IMR-90 (cell line): Measurements from ENCODE around the gene MOB2. TPM values are rescaled to one million over a fixed set of nuclear protein-coding genes. Genes with fewer than 3 reads are reported as not detected.

Experiments
- ATAC-seq: fragments of 200-7000 bp; cut with Tn5 transposase; 2 replicates; pipeline ENCODE4 v1.9.1; 2020; ENCODE audit warnings: low read depth, mild to moderate bottlenecking, moderate library complexity
- BruUV-seq: library from RNA; stranded (reverse); fragments of 400-500 nt; replicated peaks from 2 replicates; lab custom pipeline; 2021; lab: Mats Ljungman, UMichigan
- CTCF ChIA-PET: fragments of 300-600 bp; formaldehyde crosslinking; extraction: SDS; loops from one replicate; lab custom pipeline; 2021; ENCODE audit warnings: antibody characterized with exemption; lab: Yijun Ruan, JAX
- POLR2A ChIA-PET: fragments of 300-600 bp; sonication (Branson Sonifier 250); formaldehyde crosslinking; loops from one replicate; lab custom pipeline; 2022; ENCODE audit warnings: antibody characterized with exemption; ENCODE audit not compliant: unreplicated experiment; lab: Charles Lee
- DNase-seq: peaks from one replicate; pipeline ENCODE4 v3.0.0; 2013
- H2AFZ ChIP-seq: replicated peaks from 2 replicates; pipeline ENCODE3; 2013; ENCODE audit warnings: low read length, mild to moderate bottlenecking; ENCODE audit not compliant: poor library complexity
- H2AK5ac ChIP-seq: 2 replicates; pipeline ENCODE4 v1.6.1; 2013; ENCODE audit warnings: low read depth, low read length, inconsistent platforms
- H2AK9ac ChIP-seq: replicated peaks from 2 replicates; pipeline ENCODE3; 2013; ENCODE audit warnings: mild to moderate bottlenecking, low read depth, low read length, moderate library complexity; ENCODE audit not compliant: poor library complexity
- H2BK120ac ChIP-seq: 2 replicates; pipeline ENCODE4 v1.6.1; 2013; ENCODE audit warnings: low read depth, low read length, inconsistent platforms
- H2BK15ac ChIP-seq: 3 replicates; pipeline ENCODE4 v1.6.1; 2013; ENCODE audit warnings: low read depth, low read length, inconsistent platforms
- H2BK20ac ChIP-seq: 2 replicates; pipeline ENCODE4 v1.6.1; 2013; ENCODE audit warnings: low read depth, mild to moderate bottlenecking, inconsistent platforms, low read length, moderate library complexity
- H2BK5ac ChIP-seq: 2 replicates; pipeline ENCODE4 v1.6.1; 2013; ENCODE audit warnings: mild to moderate bottlenecking, low read depth, low read length, inconsistent platforms; ENCODE audit not compliant: poor library complexity, severe bottlenecking
- H3K14ac ChIP-seq: replicated peaks from 2 replicates; pipeline ENCODE4 v1.6.1; 2013; ENCODE audit warnings: low read depth, low read length, inconsistent platforms
- H3K18ac ChIP-seq: 2 replicates; pipeline ENCODE4 v1.6.1; 2013; ENCODE audit warnings: low read depth, low read length, control low read depth
- H3K23ac ChIP-seq: 2 replicates; pipeline ENCODE4 v1.6.1; 2013; ENCODE audit warnings: low read depth, low read length, inconsistent platforms
- H3K27ac ChIP-seq: 2 replicates; pipeline ENCODE4 v1.5.1; 2013; ENCODE audit warnings: mild to moderate bottlenecking, control low read depth, low read length; ENCODE audit not compliant: insufficient read depth
- H3K27me3 ChIP-seq: 2 replicates; pipeline ENCODE4 v1.6.1; 2013; ENCODE audit warnings: low read length; ENCODE audit not compliant: control insufficient read depth, insufficient read depth
- H3K36me3 ChIP-seq: 2 replicates; pipeline ENCODE4 v1.6.1; 2013; ENCODE audit warnings: low read length, mixed read lengths; ENCODE audit not compliant: control insufficient read depth, insufficient read depth
- H3K4ac ChIP-seq: 2 replicates; pipeline ENCODE4 v1.6.1; 2013; ENCODE audit warnings: low read depth, low read length, inconsistent platforms
- H3K4me1 ChIP-seq: 2 replicates; pipeline ENCODE4 v1.6.1; 2013; ENCODE audit warnings: low read length, mixed read lengths; ENCODE audit not compliant: control insufficient read depth, insufficient read depth
- H3K4me2 ChIP-seq: 2 replicates; pipeline ENCODE4 v1.6.1; 2013; ENCODE audit warnings: low read depth, mild to moderate bottlenecking, control low read depth, low read length, moderate library complexity
- H3K4me3 ChIP-seq: 2 replicates; pipeline ENCODE4 v1.5.1; 2013; ENCODE audit warnings: low read depth, mild to moderate bottlenecking, control low read depth, low read length, moderate library complexity; ENCODE audit not compliant: insufficient read depth
- H3K56ac ChIP-seq: 2 replicates; pipeline ENCODE4 v1.6.1; 2013; ENCODE audit warnings: low read length, inconsistent platforms; ENCODE audit not compliant: insufficient read depth; ENCODE audit errors: extremely low read depth
- H3K79me1 ChIP-seq, 2 experiments: 2 replicates each; pipeline ENCODE4 v1.6.1; 2013; ENCODE audit warnings: low read length in 2 of 2, inconsistent platforms in 1 of 2, low read depth in 1 of 2
- H3K9ac ChIP-seq: 2 replicates; pipeline ENCODE4 v1.6.1; 2013; ENCODE audit warnings: low read depth, low read length, control low read depth
- H3K9me1 ChIP-seq: 2 replicates; pipeline ENCODE4 v1.6.1; 2013; ENCODE audit warnings: low read length, inconsistent platforms; ENCODE audit not compliant: insufficient read depth
- H3K9me3 ChIP-seq: 2 replicates; pipeline ENCODE4 v1.6.1; 2013; ENCODE audit warnings: low read length; ENCODE audit not compliant: control insufficient read depth, insufficient read depth
- H4K20me1 ChIP-seq: 2 replicates; pipeline ENCODE4 v1.6.1; 2013; ENCODE audit warnings: low read length, inconsistent platforms; ENCODE audit not compliant: insufficient read depth
- H4K5ac ChIP-seq: 2 replicates; pipeline ENCODE4 v1.6.1; 2013; ENCODE audit warnings: mild to moderate bottlenecking, low read depth, low read length, control low read depth
- H4K8ac ChIP-seq, 2 experiments: 2 replicates each; pipeline ENCODE4 v1.6.1; 2013; ENCODE audit warnings: low read depth in 2 of 2, low read length in 2 of 2, control low read depth in 1 of 2, inconsistent platforms in 1 of 2
- H4K91ac ChIP-seq: 2 replicates; pipeline ENCODE4 v1.6.1; 2013; ENCODE audit warnings: low read depth, low read length, inconsistent platforms; ENCODE audit not compliant: insufficient read depth
- BHLHE40 ChIP-seq: fragments of 150-350 bp; IDR thresholded peaks from 2 replicates; pipeline ENCODE4 v1.6.1; 2016; ENCODE audit warnings: mild to moderate bottlenecking, low read depth, low read length
- CEBPB ChIP-seq: IDR thresholded peaks from 2 replicates; pipeline ENCODE4 v1.6.1; 2012; ENCODE audit warnings: low read depth, low read length, improper control_type of control experiment
- CHD1 ChIP-seq: IDR thresholded peaks from 2 replicates; pipeline ENCODE4 v1.6.1; 2012; ENCODE audit warnings: low read depth, low read length, improper control_type of control experiment
- FOS ChIP-seq: fragments of 150-350 bp; IDR thresholded peaks from 2 replicates; pipeline ENCODE4 v1.6.1; 2016; ENCODE audit warnings: low read depth, low read length
- MAFK ChIP-seq: IDR thresholded peaks from 2 replicates; pipeline ENCODE4 v1.6.1; 2012; ENCODE audit warnings: low read depth, low read length, improper control_type of control experiment
- MAZ ChIP-seq: IDR thresholded peaks from 2 replicates; pipeline ENCODE4 v1.6.1; 2012; ENCODE audit warnings: low read depth, mild to moderate bottlenecking, low read length, improper control_type of control experiment, moderate library complexity, borderline replicate concordance
- MXI1 ChIP-seq: IDR thresholded peaks from 2 replicates; pipeline ENCODE4 v1.6.1; 2012; ENCODE audit warnings: low read depth, mild to moderate bottlenecking, low read length, moderate library complexity, borderline replicate concordance
- NFE2L2 ChIP-seq: fragments of 150-350 bp; IDR thresholded peaks from 2 replicates; pipeline ENCODE4 v1.6.1; 2016; ENCODE audit warnings: low read depth, mild to moderate bottlenecking, low read length
- POLR2A ChIP-seq: IDR thresholded peaks from 2 replicates; pipeline ENCODE4 v1.6.1; 2012; ENCODE audit warnings: mild to moderate bottlenecking, low read depth, low read length
- RAD21 ChIP-seq: IDR thresholded peaks from 2 replicates; pipeline ENCODE4 v1.6.1; 2012; ENCODE audit warnings: low read length, improper control_type of control experiment
- RCOR1 ChIP-seq: IDR thresholded peaks from 2 replicates; pipeline ENCODE4 v1.6.1; 2012; ENCODE audit warnings: mild to moderate bottlenecking, low read length, improper control_type of control experiment; ENCODE audit not compliant: insufficient replicate concordance
- RFX5 ChIP-seq: IDR thresholded peaks from 2 replicates; pipeline ENCODE4 v1.8.0; 2012; ENCODE audit warnings: low read depth, mild to moderate bottlenecking, low read length, moderate library complexity
- SMC3 ChIP-seq: fragments of 150-350 bp; IDR thresholded peaks from 2 replicates; pipeline ENCODE4 v1.6.1; 2016; ENCODE audit warnings: low read depth, mild to moderate bottlenecking, antibody characterized with exemption, low read length, moderate library complexity
- WGBS, 2 experiments: methylation state at CpG; one replicate each; pipeline versions ENCODE4 v1.1.5 to v1.1.7; 2013; ENCODE audit warnings: missing lambda C conversion rate in 2 of 2; ENCODE audit not compliant: insufficient read length in 1 of 2; ENCODE audit errors: extremely low coverage in 2 of 2; 5-methylcytosine and 5-hydroxymethylcytosine counted together
- dilution Hi-C: fragments of 300-500 bp; cut with HindIII; formaldehyde crosslinking; loops from one replicate; pipeline ENCODE4 v1.14.3; 2018; ENCODE audit warnings: low sequenced_read_pairs; ENCODE audit not compliant: unreplicated experiment
- in situ Hi-C: fragments of 300-500 bp; cut with MboI; formaldehyde crosslinking; loops from 3 replicates; pipeline ENCODE4 v1.14.3; 2019; ENCODE audit warnings: low sequenced_read_pairs, inconsistent platforms, mixed read lengths
- intact Hi-C: fragments of 100-400 bp; cut with micrococcal nuclease; formaldehyde crosslinking; loops from 2 replicates; pipeline ENCODE4 v1.10.0; 2022
- polyA plus RNA-seq, 3 experiments: library from polyadenylated mRNA; depleted of rRNA; stranded (reverse); fragments of >200 nt; gene quantifications; 2 replicates each; pipeline ENCODE4 v1.2.3, GENCODE V29; 2012; ENCODE audit warnings: low replicate concordance in 1 of 3
- total RNA-seq: library from RNA; depleted of rRNA; stranded (reverse); fragments of >200 nt; gene quantifications from 2 replicates; pipeline ENCODE4 v1.2.3, GENCODE V29; 2012
- TF ChIP-seq, protein P1 (sequence below): fragments of 150-350 bp; IDR thresholded peaks from 2 replicates; pipeline ENCODE4 v1.6.1; 2016; ENCODE audit warnings: low read depth, mild to moderate bottlenecking, low read length, moderate library complexity, borderline replicate concordance
- TF ChIP-seq, protein P2 (sequence below): fragments of 150-350 bp; IDR thresholded peaks from 2 replicates; pipeline ENCODE4 v1.6.1; 2017; ENCODE audit warnings: mild to moderate bottlenecking, antibody characterized with exemption, low read length, low read depth
- TF ChIP-seq, protein P3 (sequence below): conservative IDR thresholded peaks from 2 replicates; pipeline ENCODE4 v1.5.1; 2012; ENCODE audit warnings: mild to moderate bottlenecking, low read depth, low read length, improper control_type of control experiment

Gene MOB2
- total and polyA plus RNA-seq, 2 of the 4 experiments (the other 2 are of a cell fraction) = 23.7 to 36.2 TPM

DNA sequence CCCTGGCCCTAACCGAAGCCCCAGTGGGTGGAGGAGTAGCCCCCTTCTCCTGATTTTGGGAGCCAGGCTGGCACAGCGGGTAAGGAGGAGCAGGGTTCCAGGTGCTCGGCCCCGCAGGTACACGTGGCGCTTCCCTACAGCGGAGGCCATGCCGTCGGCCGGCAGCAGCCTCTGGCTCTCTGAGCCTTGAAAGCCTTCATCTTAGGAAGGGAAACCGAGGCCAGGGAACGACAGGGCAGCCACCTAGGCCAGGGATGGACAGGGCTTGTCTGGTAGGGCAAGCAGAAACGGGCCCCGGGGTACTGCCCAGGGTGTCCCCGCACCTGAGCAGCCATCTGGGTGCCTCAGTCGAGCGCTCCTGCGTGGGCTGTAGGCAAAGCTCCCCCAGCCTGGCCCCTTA is 28.7 kb downstream of the MOB2 start:
- in situ Hi-C loops (no loop called here), dilution Hi-C loops (no loop called here), intact Hi-C loops (no loop called here)
- no peak overlapping the region for H2AFZ ChIP-seq
- no peak overlapping the region for H2AK5ac ChIP-seq
- no peak overlapping the region for H3K4me3 ChIP-seq
- H3K4ac ChIP-seq = no peak overlapping the region
- no peaks in the 10 kb centered on the region for H3K36me3 ChIP-seq
- POLR2A ChIA-PET = no interaction called here
- H4K91ac ChIP-seq = no peak overlapping the region
- H3K14ac ChIP-seq = no peak overlapping the region
- 94% methylated on average over 12 of the region's 18 CpGs; no CpG with 5 or more reads in 1 of the 2 experiments for WGBS, 2 experiments
- no peak overlapping the region for H3K56ac ChIP-seq
- H2BK5ac ChIP-seq = no peak overlapping the region
- no peak overlapping the region for H3K27ac ChIP-seq
- DNase-seq (no peak), ATAC-seq (no peak)
- H2BK15ac ChIP-seq = no peak overlapping the region
- no peaks in the 10 kb centered on the region for H3K9me3 ChIP-seq
- CTCF ChIA-PET = no interaction called here
- H2AK9ac ChIP-seq = no peak overlapping the region
- no peaks in the 10 kb centered on the region; the same call in 1 of the 2 replicates for H3K27me3 ChIP-seq
- H4K5ac ChIP-seq = no peak overlapping the region
- no TSS peak for BruUV-seq
- no peak overlapping the region for H2BK120ac ChIP-seq
- H3K9ac ChIP-seq = no peak overlapping the region
- H3K18ac ChIP-seq = no peak overlapping the region
- H4K8ac ChIP-seq = no peak overlapping the region
- no peak overlapping the region for H3K23ac ChIP-seq
- H4K20me1 ChIP-seq = no peaks in the 10 kb centered on the region; the same call in none of the 2 replicates
- H3K79me1 ChIP-seq = no peaks in the 10 kb centered on the region
- peaks cover 13% of the 10 kb centered on the region; the same call in 1 of the 2 replicates for H3K4me1 ChIP-seq
- H2BK20ac ChIP-seq = no peak overlapping the region
- no peak overlapping the region for H3K4me2 ChIP-seq
- no peaks in the 10 kb centered on the region for H3K9me1 ChIP-seq
- TF ChIP-seq BHLHE40 (no peak), MAFK (no peak), RCOR1 (no peak), POLR2A (no peak), CEBPB (no peak), FOS (no peak), RAD21 (no peak), MXI1 (no peak), MAZ (no peak), CHD1 (no peak), RFX5 (no peak), SMC3 (no peak), NFE2L2 (no peak)
- TF ChIP-seq, protein P1, sequence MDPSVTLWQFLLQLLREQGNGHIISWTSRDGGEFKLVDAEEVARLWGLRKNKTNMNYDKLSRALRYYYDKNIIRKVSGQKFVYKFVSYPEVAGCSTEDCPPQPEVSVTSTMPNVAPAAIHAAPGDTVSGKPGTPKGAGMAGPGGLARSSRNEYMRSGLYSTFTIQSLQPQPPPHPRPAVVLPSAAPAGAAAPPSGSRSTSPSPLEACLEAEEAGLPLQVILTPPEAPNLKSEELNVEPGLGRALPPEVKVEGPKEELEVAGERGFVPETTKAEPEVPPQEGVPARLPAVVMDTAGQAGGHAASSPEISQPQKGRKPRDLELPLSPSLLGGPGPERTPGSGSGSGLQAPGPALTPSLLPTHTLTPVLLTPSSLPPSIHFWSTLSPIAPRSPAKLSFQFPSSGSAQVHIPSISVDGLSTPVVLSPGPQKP = no peak
- TF ChIP-seq, protein P2, sequence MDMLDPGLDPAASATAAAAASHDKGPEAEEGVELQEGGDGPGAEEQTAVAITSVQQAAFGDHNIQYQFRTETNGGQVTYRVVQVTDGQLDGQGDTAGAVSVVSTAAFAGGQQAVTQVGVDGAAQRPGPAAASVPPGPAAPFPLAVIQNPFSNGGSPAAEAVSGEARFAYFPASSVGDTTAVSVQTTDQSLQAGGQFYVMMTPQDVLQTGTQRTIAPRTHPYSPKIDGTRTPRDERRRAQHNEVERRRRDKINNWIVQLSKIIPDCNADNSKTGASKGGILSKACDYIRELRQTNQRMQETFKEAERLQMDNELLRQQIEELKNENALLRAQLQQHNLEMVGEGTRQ = no peak
- TF ChIP-seq, protein P3, sequence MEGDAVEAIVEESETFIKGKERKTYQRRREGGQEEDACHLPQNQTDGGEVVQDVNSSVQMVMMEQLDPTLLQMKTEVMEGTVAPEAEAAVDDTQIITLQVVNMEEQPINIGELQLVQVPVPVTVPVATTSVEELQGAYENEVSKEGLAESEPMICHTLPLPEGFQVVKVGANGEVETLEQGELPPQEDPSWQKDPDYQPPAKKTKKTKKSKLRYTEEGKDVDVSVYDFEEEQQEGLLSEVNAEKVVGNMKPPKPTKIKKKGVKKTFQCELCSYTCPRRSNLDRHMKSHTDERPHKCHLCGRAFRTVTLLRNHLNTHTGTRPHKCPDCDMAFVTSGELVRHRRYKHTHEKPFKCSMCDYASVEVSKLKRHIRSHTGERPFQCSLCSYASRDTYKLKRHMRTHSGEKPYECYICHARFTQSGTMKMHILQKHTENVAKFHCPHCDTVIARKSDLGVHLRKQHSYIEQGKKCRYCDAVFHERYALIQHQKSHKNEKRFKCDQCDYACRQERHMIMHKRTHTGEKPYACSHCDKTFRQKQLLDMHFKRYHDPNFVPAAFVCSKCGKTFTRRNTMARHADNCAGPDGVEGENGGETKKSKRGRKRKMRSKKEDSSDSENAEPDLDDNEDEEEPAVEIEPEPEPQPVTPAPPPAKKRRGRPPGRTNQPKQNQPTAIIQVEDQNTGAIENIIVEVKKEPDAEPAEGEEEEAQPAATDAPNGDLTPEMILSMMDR = no peak
